ENCODE measurements around the gene STXBP2.

The STXBP2 gene

DNA sequence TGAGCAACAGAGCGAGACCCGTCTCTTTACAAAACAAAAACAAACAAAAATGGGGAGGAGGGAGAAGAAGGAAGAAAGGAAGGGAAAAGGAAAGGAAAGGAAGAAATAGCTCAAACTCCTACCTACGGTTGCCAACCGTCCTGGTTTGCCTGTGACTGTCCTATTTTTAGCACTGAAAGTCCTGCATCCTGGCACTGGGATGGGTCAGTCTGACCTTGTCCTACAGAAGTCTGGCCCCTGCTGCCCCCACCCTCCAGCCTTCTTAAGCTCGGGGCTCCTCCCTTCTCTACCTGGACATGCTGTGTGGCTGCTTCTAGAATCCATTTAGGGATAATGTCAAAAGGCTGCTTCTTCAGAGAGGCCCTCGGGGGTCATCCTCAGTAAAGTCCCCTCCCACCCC is 1.2 kb upstream of the STXBP2 start:
- no peak for DNase-seq

DNA sequence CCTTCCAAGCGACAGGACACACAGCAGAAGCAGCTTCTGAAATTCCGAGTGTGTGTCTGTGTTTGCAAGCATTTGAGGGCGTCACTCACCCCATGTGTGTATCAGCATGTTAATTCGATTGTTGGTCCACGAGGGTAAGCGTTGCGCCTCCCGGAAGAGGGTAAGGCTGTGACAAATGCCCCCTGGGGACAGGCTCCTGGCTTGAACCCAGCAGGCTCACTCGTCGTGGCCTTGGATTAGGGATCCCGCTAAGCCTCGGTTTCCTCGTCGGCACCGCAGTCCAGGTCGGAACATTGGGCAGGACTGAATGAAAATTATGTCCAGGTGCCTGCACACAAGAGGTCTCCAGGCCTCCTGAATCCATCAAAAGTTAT is 606 bp upstream of the STXBP2 start:
- DNase-seq = no peak

DNA sequence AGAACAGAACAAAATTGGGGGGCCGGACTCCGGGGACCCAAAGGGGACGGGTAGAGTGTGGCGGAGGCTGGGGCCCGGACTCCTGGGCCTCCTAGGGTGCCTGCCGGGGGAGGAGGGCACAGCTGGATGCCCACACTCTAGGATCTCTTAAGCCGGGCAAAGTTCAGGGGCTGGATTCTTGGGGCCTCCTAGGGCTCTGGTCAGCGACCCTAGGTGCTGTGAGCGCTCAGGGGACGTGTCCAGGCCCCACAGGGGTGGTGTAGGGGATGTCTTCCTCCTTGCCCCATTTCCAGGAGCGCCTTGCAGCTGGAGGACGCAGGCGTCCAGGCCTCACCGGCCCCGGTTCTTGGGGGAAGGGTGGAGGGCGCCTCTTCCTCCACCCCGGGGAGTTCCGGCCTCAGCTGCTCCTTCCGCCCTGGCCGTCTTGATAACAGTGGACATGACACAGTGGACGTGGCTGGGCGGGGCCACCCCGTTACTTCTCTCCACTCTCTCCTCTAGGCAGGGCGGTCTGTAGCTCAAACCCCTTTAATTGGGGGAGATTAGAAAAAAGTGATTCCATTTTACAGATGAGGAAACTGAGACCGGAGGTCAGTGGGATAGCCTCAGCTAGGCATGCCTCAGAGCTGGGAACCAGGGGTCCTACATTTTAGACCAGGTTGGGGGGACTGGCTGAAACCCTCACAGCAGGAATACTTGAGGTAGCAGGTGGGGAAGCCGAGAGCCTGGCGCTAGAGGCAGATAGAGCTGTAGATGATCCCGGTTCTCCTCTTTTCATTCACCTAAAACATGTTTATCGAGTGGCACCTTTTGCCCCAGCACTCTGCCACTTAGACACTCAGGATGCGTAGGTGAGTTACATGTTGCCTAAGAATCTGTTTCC is 705 bp downstream of the STXBP2 start:
- DNase-seq = peak; percentile 26

DNA sequence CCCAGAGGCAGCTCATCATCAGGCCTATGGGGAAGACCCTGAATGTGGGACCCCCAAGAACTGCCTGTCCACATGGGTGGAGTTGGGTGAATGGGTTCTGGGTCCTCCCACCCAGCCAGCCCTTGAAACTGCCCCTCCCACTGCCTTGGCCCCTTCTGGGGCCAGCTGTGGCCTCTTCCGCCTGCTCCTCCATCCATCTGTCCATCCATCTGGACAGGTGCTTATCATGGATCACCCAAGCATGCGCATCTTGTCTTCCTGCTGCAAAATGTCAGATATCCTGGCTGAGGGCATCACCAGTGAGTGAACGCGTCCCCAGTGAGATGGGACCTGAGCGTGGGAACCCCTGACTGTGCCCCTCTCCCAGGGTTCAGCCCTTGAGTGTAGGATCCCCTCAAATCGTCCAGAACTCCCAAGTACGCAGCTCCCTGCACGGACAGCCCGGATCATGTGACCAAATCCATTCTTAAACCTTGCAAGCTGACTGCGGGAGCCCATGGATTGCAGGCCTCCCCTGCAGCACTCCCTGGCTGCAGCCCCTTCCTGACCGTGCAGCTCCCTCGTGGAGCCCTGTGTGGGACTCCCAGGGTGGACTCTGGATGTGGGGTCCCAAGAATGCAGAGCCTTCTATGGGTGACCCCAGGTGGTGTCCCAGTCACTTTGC is 2.0 kb downstream of the STXBP2 start:
- DNase-seq = no peak

DNA sequence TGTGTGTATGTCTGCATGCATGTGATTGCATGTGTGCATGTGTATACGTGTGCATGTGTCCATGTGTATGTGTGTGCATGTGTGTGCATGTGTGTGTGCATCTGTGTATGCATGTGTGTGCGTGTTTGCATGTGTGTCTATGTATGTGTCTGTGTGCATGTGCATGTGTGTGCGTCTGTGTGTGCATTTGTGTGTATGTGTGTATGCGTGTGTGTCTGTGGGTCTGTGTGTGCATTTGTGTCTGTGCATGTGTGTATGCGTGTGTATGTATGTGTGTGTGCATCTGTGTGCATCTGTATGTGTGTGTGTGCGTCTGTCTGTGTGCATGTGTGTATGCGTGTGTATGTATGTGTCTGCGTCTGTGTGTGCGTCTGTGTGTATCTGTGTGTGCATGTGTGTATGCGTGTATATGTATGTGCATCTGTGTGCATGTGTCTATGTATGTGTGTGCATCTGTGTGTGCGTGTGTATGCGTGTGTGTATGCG is 3.0 kb downstream of the STXBP2 start:
- DNase-seq = no peak

DNA sequence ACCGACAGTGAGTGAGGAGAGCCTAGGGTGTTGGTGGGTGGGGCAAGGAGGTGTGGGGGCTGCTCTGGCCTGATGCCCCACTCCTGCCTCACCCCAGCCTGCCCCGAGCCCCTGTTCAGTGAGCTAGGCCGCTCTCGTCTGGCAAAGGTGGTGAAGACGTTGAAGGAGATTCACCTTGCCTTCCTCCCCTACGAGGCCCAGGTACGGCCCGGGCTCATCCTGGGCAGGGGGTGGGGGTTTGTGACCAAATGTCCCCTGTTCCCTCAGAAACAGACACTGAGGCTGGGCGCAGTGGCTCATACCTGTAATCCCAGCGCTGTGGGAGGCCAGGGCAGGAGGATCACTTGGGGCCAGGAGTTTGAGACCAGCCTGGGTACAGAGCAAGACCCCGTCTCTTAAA is 3.9 kb downstream of the STXBP2 start:
- no peak for DNase-seq

DNA sequence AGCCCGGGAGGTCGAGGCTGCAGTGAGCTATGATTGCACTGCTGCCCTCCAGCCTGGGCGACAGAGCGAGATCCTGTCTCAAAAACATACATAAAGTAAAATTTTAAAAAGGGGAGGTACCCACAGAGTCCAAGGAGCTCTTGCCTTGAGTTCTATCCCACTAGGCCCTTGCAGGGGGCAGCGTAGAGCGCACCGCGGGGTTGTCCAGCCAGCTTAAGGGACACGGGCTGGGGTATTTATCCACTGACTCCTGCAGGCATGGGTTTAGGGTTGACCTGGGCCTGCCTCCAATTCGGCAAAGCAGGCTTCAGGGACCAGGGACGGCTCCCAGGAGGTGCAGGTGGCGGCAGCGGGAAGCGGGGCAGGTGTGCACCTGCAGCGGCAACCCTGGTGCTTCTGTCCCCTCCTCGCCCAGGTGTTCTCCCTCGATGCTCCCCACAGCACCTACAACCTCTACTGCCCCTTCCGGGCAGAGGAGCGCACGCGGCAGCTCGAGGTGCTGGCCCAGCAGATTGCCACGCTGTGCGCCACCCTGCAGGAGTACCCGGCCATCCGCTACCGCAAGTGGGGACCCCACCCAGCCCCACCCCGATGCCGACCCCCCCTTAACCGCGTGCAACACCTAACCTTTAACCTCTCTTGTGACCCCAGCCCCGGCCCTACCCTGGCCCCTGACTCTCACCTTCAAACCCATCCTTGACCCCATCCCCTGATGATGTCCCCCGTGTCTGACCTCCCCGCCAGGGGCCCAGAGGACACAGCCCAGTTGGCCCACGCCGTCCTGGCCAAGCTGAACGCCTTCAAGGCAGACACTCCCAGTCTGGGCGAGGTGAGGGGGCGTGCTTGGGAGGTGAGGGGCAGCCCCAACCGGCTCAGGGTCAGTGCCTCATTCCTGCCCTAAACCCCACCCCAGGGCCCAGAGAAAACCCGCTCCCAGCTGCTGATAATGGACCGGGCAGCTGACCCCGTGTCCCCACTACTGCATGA is 4.7 kb downstream of the STXBP2 start:
- no peak for DNase-seq

DNA sequence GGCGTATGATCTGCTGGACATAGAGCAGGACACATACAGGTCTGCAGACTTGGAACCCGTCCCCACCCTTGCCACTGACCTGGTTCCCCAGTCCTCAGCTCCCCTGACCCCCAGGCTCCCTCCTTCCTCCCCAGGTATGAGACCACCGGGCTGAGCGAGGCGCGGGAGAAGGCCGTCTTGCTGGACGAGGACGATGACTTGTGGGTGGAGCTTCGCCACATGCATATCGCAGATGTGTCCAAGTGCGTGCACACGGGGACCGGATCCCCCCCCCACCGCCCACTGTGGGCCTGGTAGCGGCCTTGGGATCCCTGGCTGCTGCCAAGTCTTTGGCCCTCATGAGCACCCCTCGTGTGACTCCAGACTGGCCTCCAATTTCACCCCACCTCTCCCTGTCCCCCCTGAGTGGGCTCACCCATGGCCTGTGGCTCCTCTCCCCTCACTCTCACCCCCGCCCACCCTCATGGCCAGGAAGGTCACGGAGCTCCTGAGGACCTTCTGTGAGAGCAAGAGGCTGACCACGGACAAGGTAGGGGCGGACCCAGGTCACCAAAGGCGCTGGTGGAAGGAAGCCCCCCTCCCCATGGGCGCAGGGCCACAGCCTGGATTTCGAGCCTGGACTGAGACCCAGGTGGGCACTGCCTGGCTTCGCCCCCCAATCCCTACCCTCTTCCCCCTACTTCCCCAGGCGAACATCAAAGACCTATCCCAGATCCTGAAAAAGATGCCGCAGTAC is 5.6 kb downstream of the STXBP2 start:
- DNase-seq = no peak

DNA sequence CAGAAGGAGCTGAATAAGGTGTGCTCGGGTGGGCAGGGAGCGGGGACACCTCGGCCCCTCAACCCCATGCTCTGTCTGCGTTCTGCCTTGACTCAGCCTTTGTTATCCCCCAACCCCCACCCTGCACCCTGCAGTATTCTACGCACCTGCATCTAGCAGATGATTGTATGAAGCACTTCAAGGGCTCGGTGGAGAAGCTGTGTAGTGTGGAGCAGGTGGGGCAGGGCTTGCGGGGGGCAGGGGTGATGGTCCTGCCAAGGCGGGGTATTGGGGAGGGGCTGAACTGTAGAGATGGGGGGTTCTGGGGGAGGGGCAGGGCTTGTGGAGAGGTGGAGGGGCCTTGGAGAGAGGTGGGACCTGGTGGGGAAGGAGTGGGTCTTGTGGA is 6.1 kb downstream of the STXBP2 start:
- DNase-seq = no peak

DNA sequence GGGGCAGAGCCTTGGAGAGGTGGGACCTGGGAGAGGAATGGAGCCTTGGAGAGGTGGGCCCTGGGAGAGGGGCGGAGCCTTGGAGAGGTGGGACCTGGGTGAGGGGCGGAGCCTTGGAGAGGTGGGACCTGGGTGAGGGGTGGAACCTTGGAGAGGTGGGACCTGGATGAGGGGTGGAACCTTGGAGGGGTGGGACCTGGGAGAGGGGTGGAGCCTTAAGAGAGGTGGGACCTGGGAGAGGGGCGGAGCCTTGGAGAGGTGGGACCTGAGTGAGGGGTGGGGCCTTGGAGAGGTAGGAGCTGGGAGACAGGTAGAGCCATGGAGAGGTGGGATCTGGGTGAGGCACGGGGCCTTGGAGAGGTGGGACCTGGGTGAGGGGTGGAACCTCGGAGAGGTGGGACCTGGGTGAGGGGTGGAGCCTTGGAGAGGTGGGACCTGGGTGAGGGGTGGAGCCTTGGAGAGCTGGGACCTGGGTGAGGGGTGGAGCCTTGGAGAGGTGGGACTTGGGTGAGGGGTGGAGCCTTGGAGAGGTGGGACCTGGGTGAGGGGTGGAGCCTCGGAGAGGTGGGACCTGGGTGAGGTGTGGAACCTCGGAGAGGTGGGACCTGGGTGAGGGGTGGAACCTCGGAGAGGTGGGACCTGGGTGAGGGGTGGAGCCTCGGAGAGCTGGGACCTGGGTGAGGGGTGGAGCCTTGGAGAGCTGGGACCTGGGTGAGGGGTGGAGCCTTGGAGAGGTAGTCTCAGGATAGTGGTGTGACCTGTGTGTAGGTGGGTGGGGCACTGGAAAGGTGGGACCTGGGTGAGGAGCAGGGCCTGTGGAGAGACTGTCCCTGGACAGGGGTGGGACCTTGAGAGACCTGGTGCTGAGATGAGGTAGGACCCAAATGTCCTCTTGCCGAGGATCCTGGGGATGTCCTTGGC is 7.0 kb downstream of the STXBP2 start:
- peak; percentile 68 for DNase-seq

DNA sequence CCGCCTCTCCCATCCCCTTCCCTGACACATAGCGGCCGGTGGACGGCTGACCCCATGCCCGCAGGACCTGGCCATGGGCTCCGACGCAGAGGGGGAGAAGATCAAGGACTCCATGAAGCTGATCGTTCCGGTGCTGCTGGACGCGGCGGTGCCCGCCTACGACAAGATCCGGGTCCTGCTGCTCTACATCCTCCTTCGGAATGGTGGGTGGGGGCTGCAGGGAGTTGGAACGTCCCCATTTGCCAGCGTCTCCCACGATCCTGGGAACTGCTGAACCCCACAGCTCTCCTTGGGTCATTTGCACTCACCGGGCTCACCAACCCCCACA is 7.6 kb downstream of the STXBP2 start:
- no peak for DNase-seq

DNA sequence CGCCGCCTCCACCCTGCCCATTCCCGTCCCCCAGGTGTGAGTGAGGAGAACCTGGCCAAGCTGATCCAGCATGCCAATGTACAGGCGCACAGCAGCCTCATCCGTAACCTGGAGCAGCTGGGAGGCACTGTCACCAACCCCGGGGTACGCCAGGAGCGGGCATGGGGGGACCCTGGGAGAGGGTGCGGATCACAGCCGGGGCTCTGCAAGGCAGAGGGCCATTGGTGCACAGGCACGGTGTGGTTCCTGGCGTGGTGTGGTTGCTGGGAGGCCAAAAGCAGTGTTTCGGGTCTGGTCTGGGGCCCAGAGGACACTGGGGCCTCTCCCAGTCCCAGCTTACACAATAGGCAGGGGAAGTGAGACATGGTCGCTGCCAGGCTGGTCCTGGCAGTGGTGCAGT is 8.3 kb downstream of the STXBP2 start:
- DNase-seq = no peak

DNA sequence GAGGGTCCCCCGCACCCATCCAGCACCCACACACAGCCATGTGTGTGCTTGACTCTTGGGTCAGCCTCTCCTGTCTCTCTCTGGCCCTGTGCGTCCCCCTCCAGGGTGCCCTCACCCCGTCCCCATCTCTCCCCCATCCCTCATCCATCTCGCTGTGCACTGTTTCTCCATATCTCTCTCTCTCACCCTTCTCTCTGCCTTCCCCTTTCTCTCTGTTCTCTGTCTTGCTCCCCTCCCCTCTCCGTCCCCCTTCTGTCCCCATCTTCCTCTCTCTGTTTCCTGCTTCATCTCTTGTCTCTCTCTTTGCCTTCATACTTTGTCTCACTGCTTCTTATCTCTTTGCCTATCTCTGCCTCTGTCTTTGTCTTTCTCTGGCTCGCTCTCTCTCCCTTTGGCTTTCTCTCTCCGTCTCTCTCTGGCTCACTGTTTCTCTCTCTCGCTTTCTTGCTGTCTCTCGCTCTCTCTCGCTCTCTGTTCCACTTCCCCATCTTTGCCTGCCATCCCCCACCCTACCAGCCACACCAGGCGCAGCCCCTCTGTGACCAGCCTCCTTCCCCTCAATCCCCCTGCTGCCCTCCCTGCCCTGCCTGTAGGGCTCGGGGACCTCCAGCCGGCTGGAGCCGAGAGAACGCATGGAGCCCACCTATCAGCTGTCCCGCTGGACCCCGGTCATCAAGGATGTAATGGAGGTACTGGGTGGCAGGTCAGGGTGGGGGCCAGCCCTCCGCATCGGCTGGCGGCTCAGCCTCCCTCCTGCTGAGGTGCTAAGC is 8.9 kb downstream of the STXBP2 start:
- no peak for DNase-seq

DNA sequence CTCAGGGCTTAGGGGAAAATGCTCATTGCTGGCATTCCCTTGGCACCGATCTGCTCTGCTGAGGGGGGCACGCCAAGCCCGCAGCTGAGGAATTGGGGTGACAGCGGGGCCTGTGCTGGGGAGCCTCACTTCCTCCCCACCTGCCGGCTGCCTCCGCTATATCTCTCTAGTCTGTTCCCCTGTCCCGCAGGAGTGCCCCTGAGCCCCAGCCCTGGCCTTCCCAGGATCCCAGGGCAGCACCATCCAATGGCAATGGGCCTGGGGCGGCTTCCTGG is 9.5 kb downstream of the STXBP2 start:
- DNase-seq = no peak

DNA sequence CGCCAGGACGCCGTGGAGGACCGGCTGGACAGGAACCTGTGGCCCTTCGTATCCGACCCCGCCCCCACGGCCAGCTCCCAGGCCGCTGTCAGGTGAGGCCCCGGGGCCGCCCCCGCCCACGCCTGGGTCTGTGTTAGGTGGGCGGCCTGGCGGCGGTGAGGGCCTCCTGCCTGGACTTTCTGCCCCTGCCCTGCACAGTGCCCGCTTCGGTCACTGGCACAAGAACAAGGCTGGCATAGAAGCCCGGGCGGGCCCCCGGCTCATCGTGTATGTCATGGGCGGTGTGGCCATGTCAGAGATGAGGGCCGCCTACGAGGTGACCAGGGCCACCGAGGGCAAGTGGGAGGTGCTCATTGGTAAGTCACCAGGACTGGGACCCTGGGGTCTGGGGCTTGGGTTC is 10.2 kb downstream of the STXBP2 start:
- no peak for DNase-seq

DNA sequence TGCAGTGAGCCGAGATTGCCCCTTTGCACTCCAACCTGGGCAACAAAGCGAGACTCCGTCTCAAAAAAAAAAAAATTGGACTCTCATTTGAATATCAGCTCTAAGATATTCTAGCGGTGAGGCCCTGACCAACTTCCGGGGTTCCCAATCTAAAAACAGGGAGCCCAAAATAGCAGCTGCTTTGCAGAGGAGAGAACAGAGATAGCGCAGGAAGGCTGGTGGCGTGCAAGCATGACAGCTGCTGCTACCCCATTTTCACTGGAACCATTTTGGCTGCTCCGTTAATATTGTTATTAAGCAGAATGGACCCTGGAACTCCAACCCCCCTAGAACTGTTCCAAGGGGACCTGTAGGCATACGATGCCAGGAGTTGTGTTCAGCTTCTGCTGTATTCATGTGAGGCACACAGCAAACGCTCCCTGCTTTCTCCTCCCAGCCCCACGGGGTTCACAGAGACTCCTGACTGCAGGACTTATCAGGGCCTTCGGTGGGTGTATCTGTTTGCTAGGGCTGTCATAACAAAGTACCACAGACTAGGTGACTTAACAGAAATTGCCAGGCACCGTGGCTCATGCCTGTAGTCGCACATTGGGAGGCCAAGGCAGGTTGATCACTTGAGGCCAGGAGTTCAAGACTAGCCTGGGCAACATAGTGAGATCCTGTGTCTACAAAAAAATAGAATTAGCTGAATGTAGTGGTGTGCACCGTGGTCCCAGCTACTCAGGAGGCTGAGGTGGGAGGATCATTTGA is 11.5 kb downstream of the STXBP2 start:
- no peak for DNase-seq

DNA sequence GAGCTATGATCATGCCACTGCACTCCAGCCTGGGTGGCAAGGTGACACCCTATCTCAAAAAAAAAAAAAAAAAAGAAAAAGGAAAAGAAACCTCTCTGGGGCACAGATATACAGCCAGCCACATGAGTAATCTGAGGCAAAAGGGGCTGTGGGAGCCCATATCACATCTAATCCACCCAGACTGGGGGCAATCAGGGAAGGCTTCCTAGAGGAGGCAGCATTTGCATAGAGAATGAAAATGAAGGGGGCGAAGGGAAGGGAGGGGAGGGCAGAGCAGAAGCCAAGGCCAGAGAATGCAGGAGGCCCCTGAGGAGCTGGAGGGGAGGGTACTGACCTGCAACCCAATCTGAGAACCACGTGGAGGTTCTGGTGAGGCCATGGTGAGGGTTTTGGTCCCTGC is 13.2 kb downstream of the STXBP2 start:
- no peak for DNase-seq

DNA sequence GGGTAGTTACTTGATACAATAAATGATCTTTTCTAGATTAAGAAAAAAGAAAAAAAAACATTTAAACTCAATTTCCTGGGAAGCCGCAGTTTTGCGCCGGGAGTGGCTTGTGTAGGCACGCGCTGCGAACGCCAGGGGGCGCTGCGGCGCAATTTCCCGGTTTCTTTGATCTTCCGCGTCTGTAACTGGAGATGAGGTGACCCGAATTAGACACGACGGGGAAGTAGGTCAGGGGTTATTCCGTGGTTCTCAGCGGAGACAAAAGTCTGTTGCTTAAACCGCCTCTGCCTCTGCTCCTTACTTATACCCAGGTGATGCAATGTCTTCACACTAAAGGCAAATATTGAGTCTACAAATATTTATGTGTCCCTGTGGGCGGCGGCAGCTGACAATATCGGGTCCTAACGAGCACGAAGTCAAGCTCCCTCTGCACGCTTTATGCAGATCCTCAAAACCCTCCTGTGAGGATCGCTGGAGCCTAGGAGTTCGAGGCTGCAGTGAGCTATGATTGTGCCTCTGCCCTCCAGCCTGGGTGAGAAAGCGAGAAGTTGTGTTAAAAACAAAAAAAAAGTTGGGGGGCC is 15.2 kb downstream of the STXBP2 start:
- DNase-seq = peak; percentile 90

DNA sequence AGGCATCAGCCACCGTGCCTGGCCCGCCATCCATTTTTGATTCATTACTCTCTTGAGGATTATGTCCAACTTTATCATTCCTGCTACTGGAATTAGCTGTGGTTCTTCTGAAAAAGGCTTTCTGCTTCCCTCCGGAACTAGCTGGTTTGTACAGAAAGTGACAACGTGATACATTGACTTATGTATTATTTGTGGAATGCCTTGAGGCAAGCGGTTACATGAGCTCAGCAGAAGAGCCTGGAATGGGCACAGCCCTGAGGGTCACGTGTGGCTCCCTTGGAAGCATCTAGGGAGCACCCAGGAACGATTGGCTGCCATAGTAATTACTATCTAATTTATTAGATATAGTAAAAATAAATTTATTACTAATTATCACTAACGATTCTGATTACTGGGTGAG is 17.5 kb downstream of the STXBP2 start:
- no peak for DNase-seq

DNA sequence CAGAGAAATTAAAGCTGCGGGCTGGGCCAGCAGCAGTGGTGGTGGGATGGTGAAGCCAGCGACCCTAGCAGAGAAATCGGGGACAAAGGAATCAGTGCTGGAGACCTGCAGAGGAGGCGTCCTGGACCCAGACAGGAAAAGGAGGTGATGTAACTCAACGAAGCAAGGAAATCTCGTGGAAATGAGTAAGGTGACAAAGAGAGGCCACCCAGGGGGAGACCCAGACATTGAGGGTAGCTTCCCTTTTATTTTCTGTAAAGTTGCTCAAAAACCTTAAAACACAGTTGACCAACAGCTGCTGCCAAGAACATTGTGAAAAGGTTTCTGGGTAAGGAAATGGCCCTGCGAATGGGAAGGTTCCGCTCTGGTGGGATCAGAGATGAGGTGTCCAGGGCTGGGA is 18.7 kb downstream of the STXBP2 start:
- DNase-seq = no peak
